Panc1 (cell line): ENCODE data around the gene ADGRV1. TPM values are rescaled to one million over a fixed set of nuclear protein-coding genes. Genes with fewer than 3 reads are reported as not detected.

Experiments
- ATAC-seq: fragments of 200-7000 bp; cut with Tn5 transposase; 2 replicates; pipeline ENCODE4 v1.9.1; 2020; ENCODE audit warnings: mild to moderate bottlenecking, moderate library complexity
- BruUV-seq: library from RNA; stranded (reverse); fragments of 400-500 nt; replicated peaks from 2 replicates; lab custom pipeline; 2021; lab: Mats Ljungman, UMichigan
- CTCF ChIA-PET: fragments of 300-600 bp; sonication (Branson Sonifier 250); formaldehyde crosslinking; loops from one replicate; lab custom pipeline; 2022; ENCODE audit warnings: antibody characterized with exemption; lab: Charles Lee
- POLR2A ChIA-PET: fragments of 300-600 bp; sonication (Branson Sonifier 250); formaldehyde crosslinking; loops from one replicate; lab custom pipeline; 2022; ENCODE audit warnings: antibody characterized with exemption; lab: Charles Lee
- DNase-seq: peaks from one replicate; pipeline ENCODE4 v3.0.0-alpha.2; 2010; ENCODE audit warnings: low read depth, low spot score
- H3K27ac ChIP-seq: 2 replicates; pipeline ENCODE4 v1.5.1; 2011; ENCODE audit warnings: mild to moderate bottlenecking, low read length, inconsistent platforms
- H3K27me3 ChIP-seq: fragments of 200-500 bp; sonication (Bioruptor generic); 2 replicates; pipeline ENCODE4 v1.6.0; 2014; ENCODE audit warnings: low read length, inconsistent platforms; ENCODE audit not compliant: control insufficient read depth, insufficient read depth
- H3K36me3 ChIP-seq: fragments of 200-500 bp; sonication (Bioruptor generic); 2 replicates; pipeline ENCODE4 v1.5.1; 2014; ENCODE audit warnings: inconsistent platforms, mild to moderate bottlenecking, low read length, moderate library complexity; ENCODE audit not compliant: control insufficient read depth, insufficient read depth
- H3K4me1 ChIP-seq: 2 replicates; pipeline ENCODE4 v1.5.1; 2011; ENCODE audit warnings: inconsistent platforms, mild to moderate bottlenecking, low read length, moderate library complexity; ENCODE audit not compliant: control insufficient read depth, insufficient read depth
- H3K4me3 ChIP-seq, 2 experiments: 2 replicates each; pipeline ENCODE4 v1.5.1; 2011 to 2012; ENCODE audit warnings: low read depth in 2 of 2, low read length in 2 of 2, mild to moderate bottlenecking in 2 of 2, inconsistent platforms in 1 of 2, moderate library complexity in 1 of 2
- H3K9me3 ChIP-seq: fragments of 200-500 bp; sonication (Bioruptor generic); 2 replicates; pipeline ENCODE4 v1.5.1; 2014; ENCODE audit warnings: low read depth, mild to moderate bottlenecking, inconsistent platforms, low read length, moderate library complexity; ENCODE audit not compliant: control insufficient read depth, insufficient read depth
- POLR2AphosphoS5 ChIP-seq: IDR thresholded peaks from 2 replicates; pipeline ENCODE4 v1.6.1; 2012; ENCODE audit warnings: mild to moderate bottlenecking, low read depth, low read length, moderate library complexity
- SIN3A ChIP-seq: IDR thresholded peaks from 2 replicates; pipeline ENCODE4 v1.6.1; 2012; ENCODE audit warnings: low read depth, mild to moderate bottlenecking, low read length, moderate library complexity, borderline replicate concordance; ENCODE audit not compliant: insufficient read depth
- TCF7L2 ChIP-seq: IDR thresholded peaks from 2 replicates; pipeline ENCODE4 v1.6.1; 2011; ENCODE audit warnings: mild to moderate bottlenecking, low read depth, low read length, inconsistent platforms
- in situ Hi-C: cut with HindIII; loops from 2 replicates; pipeline ENCODE4 v1.10.0; 2016; ENCODE audit warnings: low sequenced_read_pairs, low pct_unique_long_range_greater_than_20kb
- intact Hi-C: fragments of 100-400 bp; cut with micrococcal nuclease; formaldehyde crosslinking; loops from one replicate; pipeline ENCODE4 v1.10.0; 2022; ENCODE audit not compliant: unreplicated experiment
- total RNA-seq: library from RNA; stranded (reverse); gene quantifications from one replicate; pipeline ENCODE4 v1.2.1, GENCODE V29; 2021; ENCODE audit not compliant: unreplicated experiment
- TF ChIP-seq, protein P1 (sequence below): fragments of 450-650 bp; IDR thresholded peaks from 2 replicates; pipeline ENCODE4 v1.5.1; 2017; ENCODE audit warnings: mild to moderate bottlenecking
- TF ChIP-seq, protein P2 (sequence below), 2 experiments: IDR thresholded peaks; 2 replicates each; pipeline ENCODE4 v1.6.1; 2011 to 2012; ENCODE audit warnings: low read depth in 2 of 2, control low read depth in 1 of 2, low read length in 1 of 2, mild to moderate bottlenecking in 1 of 2, moderate library complexity in 1 of 2; ENCODE audit not compliant: insufficient read depth in 1 of 2

The ADGRV1 gene
- total RNA-seq, 1 experiment from 2014 or later = 0.49 TPM

DNA sequence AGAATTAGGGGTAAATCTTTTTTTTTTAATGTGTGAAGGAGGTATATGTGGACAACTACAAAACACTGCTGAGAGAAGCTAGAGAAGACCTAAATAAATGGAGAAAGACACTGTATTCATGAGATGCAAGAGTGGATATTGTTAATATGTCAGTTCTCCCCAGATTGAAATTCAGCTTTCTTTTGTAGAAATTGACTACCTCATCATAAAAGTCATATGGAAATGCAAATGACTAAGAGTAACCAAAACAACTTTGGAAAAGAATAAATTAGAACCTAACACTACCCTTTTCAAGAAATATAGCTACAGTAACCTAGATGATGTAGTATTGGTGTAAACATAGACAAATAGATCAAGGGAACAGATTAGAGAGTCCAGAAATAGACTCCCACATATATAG is 400.7 kb downstream of the ADGRV1 start:
- ChIA-PET CTCF (no interaction called here), POLR2A (no interaction called here)
- no TSS peak for BruUV-seq
- in situ Hi-C loops (no loop called here), intact Hi-C loops (no loop called here)
- Histone ChIP-seq H3K27me3 (no peaks in the 10 kb centered on the region; the same call in none of the 2 replicates), H3K4me1 (no peaks in the 10 kb centered on the region), H3K27ac (no peak overlapping the region), H3K36me3 (no peaks in the 10 kb centered on the region), H3K9me3 (no peaks in the 10 kb centered on the region), H3K4me3 (no peak overlapping the region)
- DNase-seq (no peak), ATAC-seq (no peak)
- TF ChIP-seq, protein P1, sequence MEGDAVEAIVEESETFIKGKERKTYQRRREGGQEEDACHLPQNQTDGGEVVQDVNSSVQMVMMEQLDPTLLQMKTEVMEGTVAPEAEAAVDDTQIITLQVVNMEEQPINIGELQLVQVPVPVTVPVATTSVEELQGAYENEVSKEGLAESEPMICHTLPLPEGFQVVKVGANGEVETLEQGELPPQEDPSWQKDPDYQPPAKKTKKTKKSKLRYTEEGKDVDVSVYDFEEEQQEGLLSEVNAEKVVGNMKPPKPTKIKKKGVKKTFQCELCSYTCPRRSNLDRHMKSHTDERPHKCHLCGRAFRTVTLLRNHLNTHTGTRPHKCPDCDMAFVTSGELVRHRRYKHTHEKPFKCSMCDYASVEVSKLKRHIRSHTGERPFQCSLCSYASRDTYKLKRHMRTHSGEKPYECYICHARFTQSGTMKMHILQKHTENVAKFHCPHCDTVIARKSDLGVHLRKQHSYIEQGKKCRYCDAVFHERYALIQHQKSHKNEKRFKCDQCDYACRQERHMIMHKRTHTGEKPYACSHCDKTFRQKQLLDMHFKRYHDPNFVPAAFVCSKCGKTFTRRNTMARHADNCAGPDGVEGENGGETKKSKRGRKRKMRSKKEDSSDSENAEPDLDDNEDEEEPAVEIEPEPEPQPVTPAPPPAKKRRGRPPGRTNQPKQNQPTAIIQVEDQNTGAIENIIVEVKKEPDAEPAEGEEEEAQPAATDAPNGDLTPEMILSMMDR = no peak
- no peak for TF ChIP-seq POLR2AphosphoS5
- TF ChIP-seq SIN3A = no peak
- TF ChIP-seq, protein P2, sequence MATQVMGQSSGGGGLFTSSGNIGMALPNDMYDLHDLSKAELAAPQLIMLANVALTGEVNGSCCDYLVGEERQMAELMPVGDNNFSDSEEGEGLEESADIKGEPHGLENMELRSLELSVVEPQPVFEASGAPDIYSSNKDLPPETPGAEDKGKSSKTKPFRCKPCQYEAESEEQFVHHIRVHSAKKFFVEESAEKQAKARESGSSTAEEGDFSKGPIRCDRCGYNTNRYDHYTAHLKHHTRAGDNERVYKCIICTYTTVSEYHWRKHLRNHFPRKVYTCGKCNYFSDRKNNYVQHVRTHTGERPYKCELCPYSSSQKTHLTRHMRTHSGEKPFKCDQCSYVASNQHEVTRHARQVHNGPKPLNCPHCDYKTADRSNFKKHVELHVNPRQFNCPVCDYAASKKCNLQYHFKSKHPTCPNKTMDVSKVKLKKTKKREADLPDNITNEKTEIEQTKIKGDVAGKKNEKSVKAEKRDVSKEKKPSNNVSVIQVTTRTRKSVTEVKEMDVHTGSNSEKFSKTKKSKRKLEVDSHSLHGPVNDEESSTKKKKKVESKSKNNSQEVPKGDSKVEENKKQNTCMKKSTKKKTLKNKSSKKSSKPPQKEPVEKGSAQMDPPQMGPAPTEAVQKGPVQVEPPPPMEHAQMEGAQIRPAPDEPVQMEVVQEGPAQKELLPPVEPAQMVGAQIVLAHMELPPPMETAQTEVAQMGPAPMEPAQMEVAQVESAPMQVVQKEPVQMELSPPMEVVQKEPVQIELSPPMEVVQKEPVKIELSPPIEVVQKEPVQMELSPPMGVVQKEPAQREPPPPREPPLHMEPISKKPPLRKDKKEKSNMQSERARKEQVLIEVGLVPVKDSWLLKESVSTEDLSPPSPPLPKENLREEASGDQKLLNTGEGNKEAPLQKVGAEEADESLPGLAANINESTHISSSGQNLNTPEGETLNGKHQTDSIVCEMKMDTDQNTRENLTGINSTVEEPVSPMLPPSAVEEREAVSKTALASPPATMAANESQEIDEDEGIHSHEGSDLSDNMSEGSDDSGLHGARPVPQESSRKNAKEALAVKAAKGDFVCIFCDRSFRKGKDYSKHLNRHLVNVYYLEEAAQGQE (IDR thresholded peaks at IDR 0.05; ENCODE audit: insufficient read depth in 1 of 2, low read depth in 2 of 2, low read length in 1 of 2) = no peak
- no peak for TF ChIP-seq TCF7L2

DNA sequence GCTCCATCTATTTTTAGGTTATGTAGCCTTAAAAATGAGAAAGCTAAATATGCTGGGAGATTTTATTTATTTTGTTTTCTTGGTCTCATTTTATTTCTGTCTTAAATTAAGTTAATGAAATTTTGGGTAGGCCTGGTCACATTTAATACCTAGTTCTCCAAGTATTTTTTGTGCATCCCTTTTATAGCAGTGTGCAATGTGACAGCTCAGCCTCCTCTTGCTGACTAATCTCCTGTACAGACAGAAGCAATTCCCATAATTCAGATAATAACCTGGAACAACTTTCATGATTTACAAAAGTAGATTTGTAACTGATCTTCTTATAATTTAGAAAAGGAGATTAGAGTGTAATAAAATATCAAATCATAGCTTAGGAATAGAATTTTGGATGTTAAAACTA is 403.9 kb downstream of the ADGRV1 start:
- intact Hi-C loops (no loop called here), in situ Hi-C loops (no loop called here)
- TF ChIP-seq, protein P1 = no peak
- ChIA-PET CTCF (no interaction called here), POLR2A (no interaction called here)
- Histone ChIP-seq H3K27me3 (no peaks in the 10 kb centered on the region; the same call in 1 of the 2 replicates), H3K27ac (no peak overlapping the region), H3K4me1 (no peaks in the 10 kb centered on the region), H3K36me3 (no peaks in the 10 kb centered on the region), H3K9me3 (no peaks in the 10 kb centered on the region), H3K4me3 (no peak overlapping the region)
- ATAC-seq (no peak), DNase-seq (no peak)
- no TSS peak for BruUV-seq
